Cardiac muscle cell (in vitro differentiated cells and primary cell): Measurements from ENCODE around the gene SDF4. TPM values are rescaled to one million over a fixed set of nuclear protein-coding genes. Genes with fewer than 3 reads are reported as not detected.

Experiments
- DNase-seq, 2 donors: peaks; one replicate each; pipeline versions ENCODE4 v3.0.0 to v3.0.0-alpha.2; 2010 to 2017; ENCODE audit warnings: low read depth in 1 of 2, low spot score in 1 of 2
- H3K27ac ChIP-seq: fragments of 200-600 bp; sonication (generic); 2 replicates; pipeline ENCODE4 v1.5.1; 2016
- H3K27me3 ChIP-seq: fragments of 200-600 bp; sonication (generic); 2 replicates; pipeline ENCODE4 v1.6.0; 2016; ENCODE audit warnings: control low read depth
- H3K36me3 ChIP-seq: fragments of 200-600 bp; sonication (generic); 2 replicates; pipeline ENCODE4 v1.5.1; 2016; ENCODE audit warnings: control low read depth
- H3K4me1 ChIP-seq: fragments of 200-600 bp; sonication (generic); 2 replicates; pipeline ENCODE4 v1.8.1; 2017; ENCODE audit warnings: low read depth, mild to moderate bottlenecking, mixed run types
- H3K4me3 ChIP-seq: fragments of 200-600 bp; sonication (generic); 2 replicates; pipeline ENCODE4 v1.5.1; 2016; ENCODE audit warnings: mild to moderate bottlenecking
- H3K9me3 ChIP-seq: fragments of 200-600 bp; sonication (generic); 2 replicates; pipeline ENCODE4 v1.5.1; 2017; ENCODE audit warnings: low read depth, mild to moderate bottlenecking, control low read depth
- polyA plus RNA-seq: library from polyadenylated mRNA; unstranded; fragments of >200 nt; fragmentation: Nextera tagmentation; extraction: Ambion mirVana; gene quantifications from 2 replicates; pipeline ENCODE4 v1.2.1, GENCODE V29; 2016
- total RNA-seq: library from RNA; depleted of rRNA; stranded (reverse); fragments of >200 nt; gene quantifications from 2 replicates; pipeline ENCODE4 v1.2.3, GENCODE V29; 2016
- TF ChIP-seq, protein P1 (sequence below): IDR thresholded peaks from 2 replicates; pipeline ENCODE4 v1.5.1; 2012; ENCODE audit warnings: low read depth, mild to moderate bottlenecking, low read length

Gene SDF4
- total and polyA plus RNA-seq, 2 experiments from 2014 or later: 148 to 180 TPM

GRCh38 chr1:1205769-1206375 lies 25.9 kb downstream of the SDF4 start:
- H3K27me3 ChIP-seq: peaks cover 55% of the 10 kb centered on the region
- TF ChIP-seq, protein P1, sequence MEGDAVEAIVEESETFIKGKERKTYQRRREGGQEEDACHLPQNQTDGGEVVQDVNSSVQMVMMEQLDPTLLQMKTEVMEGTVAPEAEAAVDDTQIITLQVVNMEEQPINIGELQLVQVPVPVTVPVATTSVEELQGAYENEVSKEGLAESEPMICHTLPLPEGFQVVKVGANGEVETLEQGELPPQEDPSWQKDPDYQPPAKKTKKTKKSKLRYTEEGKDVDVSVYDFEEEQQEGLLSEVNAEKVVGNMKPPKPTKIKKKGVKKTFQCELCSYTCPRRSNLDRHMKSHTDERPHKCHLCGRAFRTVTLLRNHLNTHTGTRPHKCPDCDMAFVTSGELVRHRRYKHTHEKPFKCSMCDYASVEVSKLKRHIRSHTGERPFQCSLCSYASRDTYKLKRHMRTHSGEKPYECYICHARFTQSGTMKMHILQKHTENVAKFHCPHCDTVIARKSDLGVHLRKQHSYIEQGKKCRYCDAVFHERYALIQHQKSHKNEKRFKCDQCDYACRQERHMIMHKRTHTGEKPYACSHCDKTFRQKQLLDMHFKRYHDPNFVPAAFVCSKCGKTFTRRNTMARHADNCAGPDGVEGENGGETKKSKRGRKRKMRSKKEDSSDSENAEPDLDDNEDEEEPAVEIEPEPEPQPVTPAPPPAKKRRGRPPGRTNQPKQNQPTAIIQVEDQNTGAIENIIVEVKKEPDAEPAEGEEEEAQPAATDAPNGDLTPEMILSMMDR: no peak
- H3K27ac ChIP-seq: no peak overlapping the region
- no peaks in the 10 kb centered on the region for H3K9me3 ChIP-seq
- no peak overlapping the region for H3K4me3 ChIP-seq
- no peak for DNase-seq
- H3K36me3 ChIP-seq: no peaks in the 10 kb centered on the region
- H3K4me1 ChIP-seq: no peaks in the 10 kb centered on the region

GRCh38 chr1:1204998-1205768 lies 26.6 kb downstream of the SDF4 start:
- H3K4me1 ChIP-seq: no peaks in the 10 kb centered on the region
- H3K4me3 ChIP-seq: no peak overlapping the region
- no peaks in the 10 kb centered on the region for H3K36me3 ChIP-seq
- TF ChIP-seq, protein P1: no peak
- peaks cover 62% of the 10 kb centered on the region for H3K27me3 ChIP-seq
- H3K27ac ChIP-seq: no peak overlapping the region
- no peaks in the 10 kb centered on the region for H3K9me3 ChIP-seq
- DNase-seq: no peak

DNA sequence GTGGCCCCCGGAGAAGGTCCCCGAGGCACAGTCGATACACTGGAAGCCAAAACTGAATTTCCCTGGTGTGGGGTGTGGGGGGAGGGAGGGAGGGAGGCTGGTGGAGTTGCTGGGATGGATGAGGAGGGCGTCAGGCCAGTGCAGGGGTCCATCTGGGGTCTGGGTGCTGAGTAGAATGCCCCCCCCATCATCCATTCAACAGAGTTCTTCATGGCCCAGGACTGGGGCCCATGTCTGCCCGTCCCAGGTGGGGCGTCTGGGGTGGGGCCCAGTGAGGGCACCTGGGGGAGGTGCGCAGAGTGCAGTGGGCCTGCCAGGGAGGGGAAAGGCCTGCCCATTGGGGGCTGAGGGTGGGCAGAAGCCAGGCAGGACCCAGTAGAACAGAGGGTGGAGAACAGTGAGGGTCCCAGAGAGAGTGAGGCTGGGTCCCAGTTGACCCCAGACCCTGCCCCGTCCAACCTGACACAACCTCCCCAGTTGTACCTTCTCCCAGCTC lies 27.3 kb downstream of the SDF4 start:
- no peak overlapping the region for H3K27ac ChIP-seq
- TF ChIP-seq, protein P1: no peak
- H3K4me1 ChIP-seq: no peaks in the 10 kb centered on the region
- H3K4me3 ChIP-seq: no peak overlapping the region
- H3K36me3 ChIP-seq: no peaks in the 10 kb centered on the region
- peaks cover 69% of the 10 kb centered on the region for H3K27me3 ChIP-seq
- H3K9me3 ChIP-seq: no peaks in the 10 kb centered on the region
- no peak for DNase-seq

DNA sequence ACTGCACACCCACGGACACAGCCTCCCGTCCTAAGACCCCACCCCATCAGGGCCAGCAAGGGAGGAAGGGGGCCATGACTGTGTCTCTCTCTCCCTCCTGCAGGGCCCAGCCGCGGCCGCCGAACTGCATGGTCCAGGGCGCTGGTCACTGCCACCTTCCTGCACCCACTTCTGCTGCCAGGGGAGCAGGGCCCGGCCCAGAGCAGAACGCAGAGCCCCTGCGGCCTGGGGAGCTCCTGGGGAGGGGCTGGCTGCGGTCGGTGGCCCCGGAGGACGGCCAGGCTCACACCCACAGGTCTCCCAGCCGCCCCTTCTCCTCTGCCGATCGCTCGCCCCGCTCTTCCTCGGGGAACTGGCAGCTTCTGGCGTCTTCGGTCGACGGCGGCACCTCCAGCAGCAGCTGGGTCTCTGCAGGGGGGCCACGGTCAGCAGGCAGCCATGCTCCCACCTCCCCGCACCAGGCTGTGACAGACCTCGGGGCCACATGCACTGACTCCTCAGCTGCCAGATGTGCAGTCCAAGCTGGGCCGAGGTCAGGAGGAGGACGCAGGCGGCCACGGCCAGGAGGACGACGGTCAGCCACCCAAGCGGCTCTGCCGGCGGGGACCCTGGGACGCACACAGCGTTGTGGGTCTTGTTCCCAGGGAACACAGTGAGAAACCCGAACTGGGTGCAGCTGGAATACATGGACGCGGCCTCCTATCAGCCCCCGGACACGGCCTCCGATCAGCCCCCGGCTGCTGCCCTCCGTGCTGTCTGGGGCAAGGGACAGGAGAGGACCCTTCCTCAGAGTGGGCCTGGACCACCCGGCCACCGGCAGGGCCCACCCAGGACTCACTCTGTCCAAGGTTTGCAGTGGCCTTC lies 28.0 kb downstream of the SDF4 start:
- Histone ChIP-seq H3K27ac (no peak overlapping the region), H3K9me3 (no peaks in the 10 kb centered on the region), H3K4me3 (no peak overlapping the region), H3K27me3 (peaks cover 74% of the 10 kb centered on the region), H3K36me3 (no peaks in the 10 kb centered on the region), H3K4me1 (no peaks in the 10 kb centered on the region)
- DNase-seq: no peak
- TF ChIP-seq, protein P1: no peak

- no peak overlapping the region for H3K4me3 ChIP-seq
- no peak for DNase-seq
- H3K27me3 ChIP-seq: peaks cover 75% of the 10 kb centered on the region
- H3K36me3 ChIP-seq: no peaks in the 10 kb centered on the region
- no peaks in the 10 kb centered on the region for H3K4me1 ChIP-seq
- TF ChIP-seq, protein P1: no peak
- no peak overlapping the region for H3K27ac ChIP-seq
- H3K9me3 ChIP-seq: no peaks in the 10 kb centered on the region
These were observed 28.8 kb downstream of the SDF4 start for GRCh38 chr1:1202831-1203560.
